Urothelium cell line (cell line): ENCODE data around the gene NPRL2.

ENCODE experiments used
- DNase-seq: peaks from one replicate; pipeline ENCODE4 v3.0.0; 2011; ENCODE audit warnings: low spot score, mixed read lengths
- FAIRE-seq: peaks from 2 replicates; lab custom pipeline; 2011; peaks lifted over from hg19 to GRCh38; lab: Jason Lieb, UNC

NPRL2 gene

GRCh38 chr3:50351323-50351697 is 735 bp upstream of the NPRL2 start:
- FAIRE-seq (no peak), DNase-seq (no peak)

GRCh38 chr3:50350213-50350526 is 405 bp downstream of the NPRL2 start:
- no peak for DNase-seq
- FAIRE-seq = no peak

GRCh38 chr3:50347187-50347813 is 3.3 kb downstream of the NPRL2 start:
- peak; percentile 72 for DNase-seq
- FAIRE-seq = peak; percentile 9

GRCh38 chr3:50345586-50346234 is 4.9 kb downstream of the NPRL2 start, which contains the start of gene ZMYND10:
ZMYND10 (minus strand) TSS chr3:50345732; CDS start chr3:50345579, 153 bp downstream.
- FAIRE-seq (peak; percentile 27), DNase-seq (peak; percentile 63)

- FAIRE-seq = no peak
- DNase-seq = no peak
Measured at GRCh38 chr3:50345008-50345407, 5.6 kb downstream of the NPRL2 start.

- DNase-seq = no peak
- FAIRE-seq = no peak
Measured at GRCh38 chr3:50342813-50343633, 7.6 kb downstream of the NPRL2 start.

- DNase-seq (no peak), FAIRE-seq (no peak)
Measured at GRCh38 chr3:50341996-50342650, 8.5 kb downstream of the NPRL2 start.

- no peak for DNase-seq
- no peak for FAIRE-seq
Measured at GRCh38 chr3:50341537-50341936, 9.0 kb downstream of the NPRL2 start.

- FAIRE-seq (no peak), DNase-seq (no peak)
Measured at GRCh38 chr3:50340448-50341329, 9.9 kb downstream of the NPRL2 start, which contains the start of gene RASSF1. RASSF1 (minus strand) TSS chr3:50340836; CDS start chr3:50340805, 31 bp downstream.

GRCh38 chr3:50340147-50340447 is 10.5 kb downstream of the NPRL2 start:
- FAIRE-seq (no peak), DNase-seq (no peak)

- DNase-seq (no peak), FAIRE-seq (no peak)
Measured at GRCh38 chr3:50339485-50340146, 11.0 kb downstream of the NPRL2 start.

- DNase-seq (no peak), FAIRE-seq (no peak)
Measured at GRCh38 chr3:50338965-50339364, 11.6 kb downstream of the NPRL2 start.

- peak; percentile 94 for FAIRE-seq
Measured at GRCh38 chr3:50337175-50337861, 13.3 kb downstream of the NPRL2 start.

GRCh38 chr3:50336452-50337174 is 14.0 kb downstream of the NPRL2 start:
- peak; percentile 33 for DNase-seq
- no peak for FAIRE-seq

More at GRCh38 chr3:50337175-50337861, 13.3 kb downstream of the NPRL2 start:
- peak; percentile 99 for DNase-seq

GRCh38 chr3:50334339-50335075 is 16.1 kb downstream of the NPRL2 start:
- DNase-seq = no peak
- FAIRE-seq = no peak

- FAIRE-seq (no peak), DNase-seq (no peak)
Measured at GRCh38 chr3:50333744-50334328, 16.7 kb downstream of the NPRL2 start.

- no peak for FAIRE-seq
- DNase-seq = no peak
Measured at GRCh38 chr3:50331364-50331907, 19.1 kb downstream of the NPRL2 start.
